Glutamatergic neuron (in vitro differentiated cells): Measurements from ENCODE around the gene LIM2. TPM values are rescaled to one million over a fixed set of nuclear protein-coding genes. Genes with fewer than 3 reads are reported as not detected.

Experiments used
- DNase-seq: peaks from one replicate; pipeline ENCODE4 v3.0.0; 2022
- H3K27ac Mint-ChIP-seq: one replicate; pipeline ENCODE4 v1.8.0; 2020; ENCODE audit warnings: mild to moderate bottlenecking, mixed read lengths, inconsistent platforms; ENCODE audit not compliant: unreplicated experiment
- H3K27me3 Mint-ChIP-seq: one replicate; pipeline ENCODE4 v1.8.0; 2020; ENCODE audit warnings: mild to moderate bottlenecking, moderate library complexity, mixed read lengths, inconsistent platforms; ENCODE audit not compliant: unreplicated experiment
- H3K36me3 Mint-ChIP-seq: one replicate; pipeline ENCODE4 v1.8.0; 2020; ENCODE audit warnings: mild to moderate bottlenecking, mixed read lengths, inconsistent platforms; ENCODE audit not compliant: unreplicated experiment
- H3K4me1 Mint-ChIP-seq: one replicate; pipeline ENCODE4 v1.8.0; 2020; ENCODE audit warnings: mild to moderate bottlenecking, low read depth, mixed read lengths, inconsistent platforms; ENCODE audit not compliant: unreplicated experiment
- H3K4me3 Mint-ChIP-seq: one replicate; pipeline ENCODE4 v1.8.0; 2020; ENCODE audit warnings: mild to moderate bottlenecking, mixed read lengths, inconsistent platforms; ENCODE audit not compliant: unreplicated experiment
- H3K9me3 Mint-ChIP-seq: one replicate; pipeline ENCODE4 v1.8.0; 2020; ENCODE audit warnings: mild to moderate bottlenecking, moderate library complexity, mixed read lengths, inconsistent platforms; ENCODE audit not compliant: unreplicated experiment
- CTCF ChIP-seq: fragments of 200-600 bp; sonication (generic); IDR thresholded peaks from one replicate; pipeline ENCODE4 v1.5.0; 2021; ENCODE audit not compliant: partially characterized antibody, unreplicated experiment
- total RNA-seq: library from RNA; stranded (reverse); fragmentation: NEBNext Ultra II Directional; extraction: Animal tissue kit (Norgen Biotek cat#: 25700); gene quantifications from one replicate; pipeline ENCODE4 v1.2.1, GENCODE V29; 2021; ENCODE audit not compliant: unreplicated experiment

Gene LIM2
- total RNA-seq, 1 donor from 2014 or later = not detected

GRCh38 chr19:51365965-51366388, 21.8 kb downstream of the LIM2 start, which contains the start of gene ETFB:
Gene ETFB (minus strand): TSS chr19:51366388. CDS start chr19:51366326, 62 bp downstream.
- Mint-ChIP-seq H3K9me3 (peaks cover 22% of the 10 kb centered on the region), H3K4me3 (peak within 1 kb of the TSS; percentile 97), H3K4me1 (peaks cover 5% of the 10 kb centered on the region), H3K36me3 (no peaks in the 10 kb centered on the region), H3K27me3 (peaks cover 12% of the 10 kb centered on the region), H3K27ac (peak within 1 kb of the TSS; percentile 96)
- TF ChIP-seq CTCF = no peak
- DNase-seq = no peak

DNA sequence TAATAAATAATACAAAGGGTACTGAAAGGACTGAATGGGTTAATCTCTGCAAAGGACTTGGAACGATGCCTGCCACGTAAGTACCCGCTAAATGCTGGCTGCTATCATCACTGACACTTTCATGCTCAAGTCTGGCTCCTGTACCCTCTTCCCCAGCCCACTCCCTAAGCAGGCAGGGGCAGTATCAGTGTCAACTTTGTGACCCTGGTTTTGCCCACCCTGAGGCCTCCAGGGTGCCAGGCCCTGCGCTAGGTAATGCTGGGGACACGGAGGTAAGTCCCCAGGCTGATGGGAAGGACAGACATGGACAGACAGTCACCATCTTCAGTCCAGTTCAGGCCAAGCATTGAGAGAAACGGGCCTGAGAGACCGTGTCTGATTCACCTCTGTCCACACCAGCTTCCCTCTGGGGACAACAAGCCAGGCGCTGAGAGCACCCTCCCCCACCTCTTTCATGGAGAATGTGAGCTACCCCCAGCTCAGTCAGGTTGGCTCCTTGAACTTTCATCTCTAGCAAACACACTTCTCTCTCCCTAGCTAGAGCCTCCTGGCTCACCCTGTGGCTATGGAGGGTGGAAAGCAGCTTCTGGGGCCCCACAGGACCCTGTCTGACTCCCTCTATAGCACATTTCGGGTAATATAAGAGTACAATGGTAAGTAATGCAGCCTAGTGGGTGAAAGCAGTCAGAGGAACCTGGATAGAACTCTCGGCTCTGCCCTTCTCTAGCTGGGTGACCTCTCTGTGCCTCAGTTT, 22.4 kb downstream of the LIM2 start:
- peaks cover 19% of the 10 kb centered on the region for H3K9me3 Mint-ChIP-seq
- no peak for TF ChIP-seq CTCF
- peak overlapping the region; percentile 96 for H3K27ac Mint-ChIP-seq
- H3K4me3 Mint-ChIP-seq = peak overlapping the region; percentile 97
- DNase-seq = no peak
- H3K4me1 Mint-ChIP-seq = peaks cover 5% of the 10 kb centered on the region
- H3K27me3 Mint-ChIP-seq = peaks cover 9% of the 10 kb centered on the region
- H3K36me3 Mint-ChIP-seq = no peaks in the 10 kb centered on the region

GRCh38 chr19:51364200-51365106, 23.3 kb downstream of the LIM2 start:
- H3K4me1 Mint-ChIP-seq = peaks cover 5% of the 10 kb centered on the region
- no peak for DNase-seq
- H3K27me3 Mint-ChIP-seq = peaks cover 6% of the 10 kb centered on the region
- no peaks in the 10 kb centered on the region for H3K36me3 Mint-ChIP-seq
- no peak for TF ChIP-seq CTCF
- H3K4me3 Mint-ChIP-seq = peak overlapping the region; percentile 63
- no peak overlapping the region for H3K27ac Mint-ChIP-seq
- peaks cover 16% of the 10 kb centered on the region for H3K9me3 Mint-ChIP-seq

GRCh38 chr19:51361239-51361638, 26.5 kb downstream of the LIM2 start:
- peaks cover 2% of the 10 kb centered on the region for H3K4me1 Mint-ChIP-seq
- no peak overlapping the region for H3K4me3 Mint-ChIP-seq
- TF ChIP-seq CTCF = no peak
- H3K27me3 Mint-ChIP-seq = peaks cover 3% of the 10 kb centered on the region
- H3K9me3 Mint-ChIP-seq = peaks cover 9% of the 10 kb centered on the region
- no peaks in the 10 kb centered on the region for H3K36me3 Mint-ChIP-seq
- no peak for DNase-seq
- H3K27ac Mint-ChIP-seq = no peak overlapping the region
